Activated naive CD4-positive, alpha-beta T cell treated with anti-CD3 and anti-CD28 coated beads, Interleukin-2, amount 10 ng/mL, durations not matched to agents 7 days and 5 days (primary cell): ENCODE results near the gene LIG4.

Source experiments
- CTCF ChIA-PET: fragments of 350-600 bp; sonication (Branson Sonifier 250); formaldehyde crosslinking; loops from one replicate; lab custom pipeline; 2021; ENCODE audit warnings: antibody characterized with exemption; lab: Charles Lee
- DNase-seq: peaks from one replicate; pipeline ENCODE4 v3.0.0-alpha.2; 2020
- H3K27ac Mint-ChIP-seq: one replicate; pipeline ENCODE4 v1.8.0; 2021; ENCODE audit warnings: mild to moderate bottlenecking, moderate library complexity, mixed read lengths
- H3K27me3 Mint-ChIP-seq: one replicate; pipeline ENCODE4 v1.8.0; 2021; ENCODE audit warnings: mild to moderate bottlenecking, mixed read lengths
- H3K36me3 Mint-ChIP-seq: one replicate; pipeline ENCODE4 v1.8.0; 2021; ENCODE audit warnings: mixed read lengths
- H3K4me1 Mint-ChIP-seq: one replicate; pipeline ENCODE4 v1.8.0; 2021; ENCODE audit warnings: mixed read lengths
- H3K4me3 Mint-ChIP-seq: one replicate; pipeline ENCODE4 v1.8.0; 2021; ENCODE audit warnings: mild to moderate bottlenecking, moderate library complexity, mixed read lengths
- H3K9me3 Mint-ChIP-seq: one replicate; pipeline ENCODE4 v1.8.0; 2021; ENCODE audit warnings: mixed read lengths

LIG4 gene

DNA sequence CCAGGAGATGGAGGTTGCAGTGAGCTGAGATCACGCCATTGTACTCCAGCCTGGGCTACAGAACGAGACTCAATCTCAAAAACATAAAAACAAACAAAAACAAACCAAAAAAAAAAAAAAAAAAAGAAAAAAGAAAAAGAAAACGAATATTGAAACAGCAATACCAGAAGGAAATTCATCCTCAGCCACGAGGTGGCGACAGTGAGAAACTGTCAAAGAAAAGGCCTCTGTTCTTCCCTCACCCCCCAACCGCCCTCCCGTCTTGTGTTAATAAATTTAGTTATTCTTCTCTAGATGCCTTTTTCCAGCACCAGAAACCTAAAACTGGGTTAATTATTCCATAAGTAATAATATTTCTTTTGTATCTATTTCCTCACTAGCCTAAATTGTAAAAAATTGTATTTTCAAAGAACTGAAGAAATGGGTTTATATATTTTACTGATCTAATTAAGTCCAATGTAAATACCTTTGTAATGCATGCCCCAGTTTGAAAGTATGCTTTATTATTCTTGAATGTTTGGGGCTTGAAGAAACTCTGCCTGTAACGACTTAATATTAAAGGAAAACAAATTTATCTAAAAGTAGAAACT is 38.6 kb downstream of the LIG4 start:
- no peaks in the 10 kb centered on the region for H3K4me1 Mint-ChIP-seq
- peaks cover 6% of the 10 kb centered on the region for H3K27me3 Mint-ChIP-seq
- H3K9me3 Mint-ChIP-seq = peaks cover 1% of the 10 kb centered on the region
- H3K27ac Mint-ChIP-seq = no peak overlapping the region
- peak; percentile 73 for DNase-seq
- no peak overlapping the region for H3K4me3 Mint-ChIP-seq
- no peaks in the 10 kb centered on the region for H3K36me3 Mint-ChIP-seq
- CTCF ChIA-PET = interaction anchor here (0.6 to 1.7 kb wide), 4 partner anchors 39 to 631 kb away, joined by 3 to 8 read pairs (median 3); partner anchors contain the start of gene LIG4

DNA sequence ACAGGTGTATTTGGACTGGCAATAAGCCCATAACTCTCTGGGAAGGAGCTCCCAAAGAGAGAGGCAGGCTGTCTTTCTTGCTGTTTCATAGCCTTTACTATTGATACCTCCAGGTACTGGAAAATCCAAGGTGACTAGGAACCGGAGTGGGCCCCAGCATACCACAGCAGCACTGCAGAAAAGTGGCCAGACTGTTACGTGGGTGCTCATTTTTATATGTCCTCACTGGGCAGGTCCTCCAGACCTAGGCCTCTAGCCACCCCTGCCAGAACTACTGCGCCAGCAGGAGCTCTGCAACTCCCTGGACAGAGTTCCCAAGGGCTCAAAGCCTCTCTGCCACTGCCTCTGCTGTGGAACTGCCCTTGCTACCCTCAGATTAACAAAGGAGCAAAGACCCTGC is 46.4 kb downstream of the LIG4 start:
- peaks cover 6% of the 10 kb centered on the region for H3K27me3 Mint-ChIP-seq
- peaks cover 5% of the 10 kb centered on the region for H3K9me3 Mint-ChIP-seq
- H3K36me3 Mint-ChIP-seq = no peaks in the 10 kb centered on the region
- CTCF ChIA-PET = interaction anchor here (0.6 to 2.0 kb wide), 3 partner anchors 9 to 1690 kb away, joined by 3 to 10 read pairs (median 3); no protein-coding TSS in a partner anchor
- H3K4me1 Mint-ChIP-seq = no peaks in the 10 kb centered on the region
- no peak overlapping the region for H3K27ac Mint-ChIP-seq
- no peak for DNase-seq
- H3K4me3 Mint-ChIP-seq = no peak overlapping the region

DNA sequence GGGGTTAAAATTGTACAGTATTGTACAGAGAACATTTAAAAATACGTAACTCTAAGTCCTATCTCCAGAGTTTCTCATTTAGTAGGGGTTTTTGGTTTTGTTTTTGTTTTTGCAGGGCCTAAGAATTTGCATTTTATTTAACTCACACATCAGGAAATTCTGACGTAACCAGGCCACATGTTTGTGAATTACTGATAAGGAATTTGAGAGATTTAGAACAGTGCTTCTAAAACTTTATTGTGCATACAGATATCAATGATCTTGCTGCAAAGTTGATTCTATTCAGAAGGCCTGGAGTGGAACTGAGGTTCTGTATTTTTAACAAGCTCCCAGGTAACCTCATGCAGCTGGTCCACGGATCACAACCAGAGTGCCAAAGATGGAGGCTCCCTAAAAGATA is 49.3 kb downstream of the LIG4 start:
- H3K36me3 Mint-ChIP-seq = no peaks in the 10 kb centered on the region
- H3K4me3 Mint-ChIP-seq = no peak overlapping the region
- no peaks in the 10 kb centered on the region for H3K9me3 Mint-ChIP-seq
- H3K27me3 Mint-ChIP-seq = no peaks in the 10 kb centered on the region
- CTCF ChIA-PET = no interaction called here
- no peak overlapping the region for H3K27ac Mint-ChIP-seq
- H3K4me1 Mint-ChIP-seq = no peaks in the 10 kb centered on the region
- no peak for DNase-seq

DNA sequence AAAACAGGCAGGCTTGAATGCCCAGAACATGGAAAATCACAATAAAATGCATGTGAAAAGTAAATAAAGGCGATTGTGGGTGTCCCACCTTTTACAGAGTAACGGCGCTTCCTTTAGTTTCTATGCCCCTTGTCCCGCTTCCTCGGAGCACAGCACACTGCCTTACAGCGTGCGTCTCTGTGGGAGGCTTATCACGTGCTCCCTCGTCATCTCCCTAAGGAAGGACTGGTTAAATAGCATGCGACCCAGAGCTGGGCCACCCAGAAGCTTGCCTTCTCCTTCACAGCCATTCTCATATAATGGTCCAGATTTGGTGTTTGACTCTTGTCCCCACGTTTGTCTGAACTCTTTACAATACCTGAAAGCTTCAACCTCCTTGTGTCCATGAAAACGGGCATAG is 56.6 kb downstream of the LIG4 start:
- no peak overlapping the region for H3K27ac Mint-ChIP-seq
- H3K27me3 Mint-ChIP-seq = no peaks in the 10 kb centered on the region
- H3K4me1 Mint-ChIP-seq = no peaks in the 10 kb centered on the region
- DNase-seq = no peak
- H3K4me3 Mint-ChIP-seq = no peak overlapping the region
- no peaks in the 10 kb centered on the region for H3K36me3 Mint-ChIP-seq
- no peaks in the 10 kb centered on the region for H3K9me3 Mint-ChIP-seq
- CTCF ChIA-PET = no interaction called here
